SK-N-SH (cell line): ENCODE data around the gene CFDP1. TPM values are rescaled to one million over a fixed set of nuclear protein-coding genes. Genes with fewer than 3 reads are reported as not detected.
"Not testable (repeated sequence)": the region's sequence is repeated elsewhere in the genome, so short reads cannot be mapped to it uniquely, and the experiment has no call there.

Experiments used
- CTCF ChIA-PET: fragments of 300-600, 350-600 bp; formaldehyde crosslinking; extraction: SDS; loops from one replicate; lab custom pipeline; 2021; lab: Yijun Ruan, JAX
- POLR2A ChIA-PET: fragments of 350-600 bp; sonication (Branson Sonifier 250); formaldehyde crosslinking; extraction: SDS; loops from one replicate; lab custom pipeline; 2020; ENCODE audit warnings: antibody characterized with exemption, inconsistent platforms; lab: Yijun Ruan, JAX
- DNase-seq: peaks from one replicate; pipeline ENCODE4 v3.0.0; 2012
- H2AFZ ChIP-seq: fragments of 200-600 bp; sonication (generic); 2 replicates; pipeline ENCODE4 v1.8.1; 2016; ENCODE audit warnings: antibody characterized with exemption, mild to moderate bottlenecking, low read depth
- H3F3A ChIP-seq: fragments of 200-600 bp; sonication (generic); replicated peaks from 2 replicates; pipeline ENCODE3; 2016; ENCODE audit warnings: antibody characterized with exemption, mild to moderate bottlenecking; ENCODE audit not compliant: insufficient read depth
- H3K27ac ChIP-seq, 2 experiments: fragments of 200-500 bp in 1 of 2; fragments of 200-600 bp in 1 of 2; sonication (Bioruptor generic) in 1 of 2; sonication (generic), shearing (Covaris generic) in 1 of 2; 2 replicates each; pipeline versions ENCODE4 v1.5.1 to v1.6.1; 2014 to 2016; ENCODE audit warnings: low read depth in 2 of 2, inconsistent platforms in 1 of 2, low read length in 1 of 2, mild to moderate bottlenecking in 1 of 2, mixed read lengths in 1 of 2
- H3K27me3 ChIP-seq: fragments of 200-600 bp; sonication (generic), shearing (Covaris generic); 2 replicates; pipeline ENCODE4 v1.6.1; 2016; ENCODE audit warnings: mixed run types; ENCODE audit not compliant: insufficient read depth
- H3K36me3 ChIP-seq, 2 experiments: fragments of 200-500 bp in 1 of 2; fragments of 200-600 bp in 1 of 2; sonication (Bioruptor generic) in 1 of 2; sonication (generic) in 1 of 2; replicated peaks in 1 of 2; 2 replicates each; pipeline versions ENCODE3 to v1.5.1; 2014 to 2016; ENCODE audit warnings: low read length in 1 of 2, mild to moderate bottlenecking in 1 of 2; ENCODE audit not compliant: insufficient read depth in 2 of 2, control insufficient read depth in 1 of 2
- H3K4me1 ChIP-seq, 2 experiments: fragments of 200-500 bp in 1 of 2; fragments of 200-600 bp in 1 of 2; sonication (Bioruptor generic) in 1 of 2; sonication (generic), shearing (Covaris generic) in 1 of 2; 2 replicates each; pipeline versions ENCODE4 v1.5.1 to v1.6.1; 2014 to 2016; ENCODE audit warnings: low read depth in 1 of 2, low read length in 1 of 2, mixed run types in 1 of 2; ENCODE audit not compliant: insufficient read depth in 2 of 2, control insufficient read depth in 1 of 2
- H3K4me2 ChIP-seq: fragments of 200-600 bp; sonication (generic), shearing (Covaris generic); 2 replicates; pipeline ENCODE4 v1.6.1; 2017; ENCODE audit warnings: mixed run types
- H3K4me3 ChIP-seq, 2 experiments: fragments of 200-500 bp in 1 of 2; fragments of 200-600 bp in 1 of 2; sonication (Bioruptor generic) in 1 of 2; sonication (generic), shearing (Covaris generic) in 1 of 2; 2 replicates each; pipeline versions ENCODE4 v1.5.1 to v1.8.1; 2014 to 2016; ENCODE audit warnings: low read depth in 2 of 2, inconsistent platforms in 1 of 2, low read length in 1 of 2, mild to moderate bottlenecking in 1 of 2, mixed read lengths in 1 of 2, moderate library complexity in 1 of 2
- H3K79me2 ChIP-seq: fragments of 200-600 bp; sonication (generic); 2 replicates; pipeline ENCODE4 v1.8.1; 2017; ENCODE audit warnings: mild to moderate bottlenecking; ENCODE audit not compliant: insufficient read depth
- H3K9ac ChIP-seq: fragments of 200-600 bp; sonication (generic); 2 replicates; pipeline ENCODE4 v1.6.1; 2017; ENCODE audit warnings: mixed run types
- H3K9me2 ChIP-seq: fragments of 200-600 bp; sonication (generic); 2 replicates; pipeline ENCODE4 v1.6.1; 2017; ENCODE audit warnings: mixed run types
- H3K9me3 ChIP-seq: fragments of 200-600 bp; sonication (generic); 2 replicates; pipeline ENCODE4 v1.6.1; 2017; ENCODE audit warnings: mixed run types, mild to moderate bottlenecking, moderate library complexity
- H4K20me1 ChIP-seq: fragments of 200-600 bp; sonication (generic); 2 replicates; pipeline ENCODE4 v1.6.1; 2017; ENCODE audit warnings: mild to moderate bottlenecking, mixed run types; ENCODE audit not compliant: insufficient read depth
- CHD2 ChIP-seq: fragments of 150-350 bp; IDR thresholded peaks from 2 replicates; pipeline ENCODE4 v1.6.1; 2018; ENCODE audit warnings: low read length; ENCODE audit not compliant: partially characterized antibody
- FOXM1 ChIP-seq: IDR thresholded peaks from 2 replicates; pipeline ENCODE4 v1.4.0; 2012; ENCODE audit warnings: low read depth, mild to moderate bottlenecking
- GABPA ChIP-seq: IDR thresholded peaks from 2 replicates; pipeline ENCODE4 v1.4.0; 2012; ENCODE audit warnings: low read depth, mild to moderate bottlenecking
- NRF1 ChIP-seq: IDR thresholded peaks from 2 replicates; pipeline ENCODE4 v1.6.1; 2012; ENCODE audit warnings: low read depth, mild to moderate bottlenecking, low read length
- SIN3A ChIP-seq: IDR thresholded peaks from 2 replicates; pipeline ENCODE4 v1.6.1; 2012; ENCODE audit warnings: low read depth, mild to moderate bottlenecking, low read length, moderate library complexity, borderline replicate concordance
- SMC3 ChIP-seq: IDR thresholded peaks from 2 replicates; pipeline ENCODE4 v1.6.1; 2012; ENCODE audit warnings: low read depth, low read length, improper control_type of control experiment
- WGBS: methylation state at CpG from one replicate; pipeline ENCODE4 v1.1.6; 2017; ENCODE audit warnings: low lambda C conversion rate; 5-methylcytosine and 5-hydroxymethylcytosine counted together
- polyA plus RNA-seq, 3 experiments: library from polyadenylated mRNA; depleted of rRNA; stranded (reverse); fragments of >200 nt; gene quantifications; 2 replicates each; pipeline ENCODE4 v1.2.3, GENCODE V29; 2012
- TF ChIP-seq, protein P1 (sequence below): fragments of 150-350 bp; IDR thresholded peaks from 2 replicates; pipeline ENCODE4 v1.6.1; 2017; ENCODE audit warnings: antibody characterized with exemption, low read length, low read depth, borderline replicate concordance
- TF ChIP-seq, protein P2 (sequence below): IDR thresholded peaks from 2 replicates; pipeline ENCODE4 v1.4.0; 2012; ENCODE audit warnings: low read depth, borderline replicate concordance
- TF ChIP-seq, protein P3 (sequence below): fragments of 150-350 bp; IDR thresholded peaks from 2 replicates; pipeline ENCODE4 v1.6.1; 2016; ENCODE audit warnings: mild to moderate bottlenecking, low read depth, low read length

Gene CFDP1
- polyA plus RNA-seq, 1 of the 3 experiments (the other 2 are of a cell fraction) = 46.0 TPM

DNA sequence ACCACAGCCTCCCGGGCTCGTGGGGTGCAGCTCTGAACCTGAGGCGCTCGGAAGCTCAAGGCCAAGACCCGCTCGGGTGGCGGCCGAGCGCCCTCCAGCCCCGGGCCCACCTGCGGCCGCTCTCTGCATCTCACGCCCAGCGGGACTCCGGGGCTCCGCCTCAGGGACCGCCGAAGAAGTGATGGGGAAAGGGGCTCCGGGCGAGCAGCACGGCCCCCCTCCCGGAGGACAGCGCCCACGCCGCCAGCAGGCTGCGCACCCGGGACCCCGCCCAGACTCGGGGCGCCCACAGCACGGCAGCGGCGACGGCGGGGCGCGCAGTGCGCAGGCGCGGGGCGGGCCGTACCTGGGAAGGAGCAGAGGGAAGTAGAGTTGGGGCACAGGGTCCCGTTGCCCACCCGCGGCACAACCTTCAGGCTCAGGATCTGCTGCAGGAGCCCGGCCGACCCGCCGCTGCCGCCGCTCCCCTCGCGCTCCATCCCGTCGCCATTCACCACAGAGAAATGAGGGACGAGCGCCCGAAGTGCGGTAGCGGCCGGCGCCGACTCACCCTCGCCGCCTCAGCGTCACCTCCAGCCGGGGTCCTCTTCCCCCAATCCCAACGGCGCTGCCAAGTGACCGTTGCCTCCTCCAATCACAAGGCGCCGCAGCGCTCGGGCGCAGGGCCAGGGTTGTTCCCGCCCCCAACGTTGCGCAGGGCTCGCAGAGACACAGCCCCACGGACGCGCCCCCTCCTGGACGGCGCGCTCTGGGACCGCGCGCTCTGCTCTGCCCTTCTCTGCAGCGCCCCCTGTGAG, 31.0 kb upstream of the CFDP1 start, which contains the start of gene TMEM170A (continued):
- TF ChIP-seq, protein P1, sequence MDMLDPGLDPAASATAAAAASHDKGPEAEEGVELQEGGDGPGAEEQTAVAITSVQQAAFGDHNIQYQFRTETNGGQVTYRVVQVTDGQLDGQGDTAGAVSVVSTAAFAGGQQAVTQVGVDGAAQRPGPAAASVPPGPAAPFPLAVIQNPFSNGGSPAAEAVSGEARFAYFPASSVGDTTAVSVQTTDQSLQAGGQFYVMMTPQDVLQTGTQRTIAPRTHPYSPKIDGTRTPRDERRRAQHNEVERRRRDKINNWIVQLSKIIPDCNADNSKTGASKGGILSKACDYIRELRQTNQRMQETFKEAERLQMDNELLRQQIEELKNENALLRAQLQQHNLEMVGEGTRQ = no peak
- TF ChIP-seq SIN3A = peak; percentile 28; the same call in 1 of the 2 replicates
- TF ChIP-seq, protein P2, sequence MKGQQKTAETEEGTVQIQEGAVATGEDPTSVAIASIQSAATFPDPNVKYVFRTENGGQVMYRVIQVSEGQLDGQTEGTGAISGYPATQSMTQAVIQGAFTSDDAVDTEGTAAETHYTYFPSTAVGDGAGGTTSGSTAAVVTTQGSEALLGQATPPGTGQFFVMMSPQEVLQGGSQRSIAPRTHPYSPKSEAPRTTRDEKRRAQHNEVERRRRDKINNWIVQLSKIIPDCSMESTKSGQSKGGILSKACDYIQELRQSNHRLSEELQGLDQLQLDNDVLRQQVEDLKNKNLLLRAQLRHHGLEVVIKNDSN = no peak
- 0 out of 2 replicates have a peak, but pooled peaks have one; percentile 28 for TF ChIP-seq FOXM1
- no peak; the same call in 1 of the 2 replicates for TF ChIP-seq GABPA
- TF ChIP-seq, protein P3, sequence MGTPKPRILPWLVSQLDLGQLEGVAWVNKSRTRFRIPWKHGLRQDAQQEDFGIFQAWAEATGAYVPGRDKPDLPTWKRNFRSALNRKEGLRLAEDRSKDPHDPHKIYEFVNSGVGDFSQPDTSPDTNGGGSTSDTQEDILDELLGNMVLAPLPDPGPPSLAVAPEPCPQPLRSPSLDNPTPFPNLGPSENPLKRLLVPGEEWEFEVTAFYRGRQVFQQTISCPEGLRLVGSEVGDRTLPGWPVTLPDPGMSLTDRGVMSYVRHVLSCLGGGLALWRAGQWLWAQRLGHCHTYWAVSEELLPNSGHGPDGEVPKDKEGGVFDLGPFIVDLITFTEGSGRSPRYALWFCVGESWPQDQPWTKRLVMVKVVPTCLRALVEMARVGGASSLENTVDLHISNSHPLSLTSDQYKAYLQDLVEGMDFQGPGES = peak; percentile 49
- TF ChIP-seq SMC3 = peak; percentile 86
- TF ChIP-seq CHD2 = peak; percentile 77

DNA sequence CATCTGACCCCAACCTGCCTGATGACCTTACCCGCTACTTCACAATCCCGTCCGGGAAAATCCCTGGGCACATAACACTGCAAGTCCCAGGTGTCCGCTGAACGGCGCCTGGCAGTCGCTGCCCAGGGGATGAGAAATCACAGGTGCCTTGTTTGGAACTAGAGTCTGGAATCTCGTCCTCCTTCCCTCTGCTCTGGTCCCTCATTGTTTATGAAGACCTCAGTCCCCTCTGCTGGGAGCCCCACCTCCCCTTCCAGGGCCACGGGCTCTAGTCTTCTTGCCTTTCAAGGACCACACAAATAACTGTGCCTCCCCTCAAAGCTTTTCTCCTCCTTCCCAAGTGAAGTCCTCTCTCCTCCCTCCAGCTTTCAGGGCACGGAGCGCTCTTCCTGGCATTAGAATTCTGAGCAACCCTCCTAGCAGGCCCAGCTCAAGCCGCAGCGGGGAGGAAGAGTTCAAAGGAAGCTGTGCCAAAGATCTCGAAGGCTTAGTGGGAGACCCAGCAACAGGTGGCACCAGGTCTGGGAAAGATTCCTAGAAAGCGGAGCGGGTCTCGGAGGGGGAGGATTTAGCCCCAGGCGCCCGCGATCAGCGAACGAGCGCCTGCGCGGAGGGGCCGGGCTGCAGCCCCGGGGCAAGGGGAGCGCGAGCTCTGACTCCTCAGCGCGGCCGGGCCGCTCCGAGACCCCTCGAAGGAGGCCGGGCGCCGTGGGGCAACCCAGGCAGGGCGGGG, 30.3 kb upstream of the CFDP1 start:
- ChIA-PET CTCF (interaction anchor here (0.9 to 4.2 kb wide), 14 partner anchors 9 to 265 kb away, joined by 3 to 22 read pairs (median 4); partner anchors contain the start of gene CTRB2), POLR2A (interaction anchor here (1.0 to 1.2 kb wide), 3 partner anchors 30 to 265 kb away, joined by 3 to 4 read pairs (median 3); partner anchors contain the start of genes ADAT1 and CFDP1)
- H3K4me2 ChIP-seq = peak overlapping the region; percentile 99
- WGBS = 12% methylated on average over 16 of the region's 39 CpGs
- H3K36me3 ChIP-seq, H3K27me3 ChIP-seq, H3F3A ChIP-seq, H3K9me2 ChIP-seq, H2AFZ ChIP-seq, H3K9me3 ChIP-seq, H3K4me1 ChIP-seq: not testable (repeated sequence)
- H3K27ac ChIP-seq = peak overlapping the region; percentile 80 to 95
- peaks cover 22% of the 10 kb centered on the region for H4K20me1 ChIP-seq
- DNase-seq = peak; percentile 67
- H3K4me3 ChIP-seq = peak overlapping the region; percentile 69 to 85
- peaks cover 55% of the 10 kb centered on the region for H3K79me2 ChIP-seq
- TF ChIP-seq NRF1 = peak; percentile 48
- peak overlapping the region; percentile 84 for H3K9ac ChIP-seq
